GM11168 (cell line): Measurements from ENCODE around the gene OR2T8.

Experiments used
- in situ Hi-C: fragments of 300-500 bp; cut with MboI; formaldehyde crosslinking; loops from one replicate; pipeline ENCODE4 v1.12.0; 2022; ENCODE audit warnings: low sequenced_read_pairs; ENCODE audit not compliant: unreplicated experiment

The OR2T8 gene

GRCh38 chr1:247953408-247953807, 33.4 kb downstream of the OR2T8 start:
- in situ Hi-C loops, result no loop called here

GRCh38 chr1:247961791-247962190, 41.7 kb downstream of the OR2T8 start:
- in situ Hi-C loops, result no loop called here

- in situ Hi-C loops, result no loop called here
Observed at GRCh38 chr1:247962911-247963588, 43.0 kb downstream of the OR2T8 start.

GRCh38 chr1:247964933-247965332, 44.9 kb downstream of the OR2T8 start, which contains the start of gene OR2AK2:
OR2AK2 (plus strand) TSS chr1:247965233; CDS start chr1:247965377, 144 bp downstream.
- in situ Hi-C loops, result no loop called here

- in situ Hi-C loops, result no loop called here
Observed at GRCh38 chr1:247966532-247967204, 46.6 kb downstream of the OR2T8 start.
